Prostate gland (tissue), 2 donors: Measurements from ENCODE around the gene CLRN1. TPM values are rescaled to one million over a fixed set of nuclear protein-coding genes. Genes with fewer than 3 reads are reported as not detected.
A peak's percentile ranks its signal among the peaks of the same experiment; 100 is the strongest.

Source experiments
- DNase-seq: peaks from one replicate; pipeline ENCODE4 v3.0.0-alpha.2; 2019; ENCODE audit warnings: low spot score
- H3K27ac ChIP-seq, 2 donors: fragments of 200-600 bp; sonication (generic); 2 replicates each; pipeline ENCODE4 v1.5.1; 2017 to 2019
- H3K27me3 ChIP-seq: fragments of 200-600 bp; sonication (generic); replicated peaks from 2 replicates; pipeline ENCODE4 v1.5.1; 2019; ENCODE audit not compliant: insufficient read depth
- H3K36me3 ChIP-seq, 2 donors: fragments of 200-600 bp; sonication (generic); 1 replicate in 1 of 2; 2 replicates in 1 of 2; pipeline versions ENCODE4 v1.5.1 to v1.8.1; 2017 to 2019
- H3K4me1 ChIP-seq: fragments of 200-600 bp; sonication (generic); replicated peaks from 2 replicates; pipeline ENCODE4 v1.5.1; 2019
- H3K4me3 ChIP-seq, 2 donors: fragments of 200-600 bp; sonication (generic); 2 replicates each; pipeline ENCODE4 v1.5.1; 2017 to 2019
- H3K9me3 ChIP-seq: fragments of 200-600 bp; sonication (generic); 2 replicates; pipeline ENCODE4 v1.5.1; 2017
- CTCF ChIP-seq, 4 experiments: fragments of 200-600 bp in 2 of 4; fragments of 450-650 bp in 2 of 4; sonication (generic) in 2 of 4; IDR thresholded peaks; 1 replicate in 3 of 4; 2 replicates in 1 of 4; pipeline ENCODE4 v1.5.1; 2016 to 2019; ENCODE audit warnings: antibody characterized with exemption in 4 of 4, mild to moderate bottlenecking in 2 of 4, moderate library complexity in 2 of 4
- POLR2A ChIP-seq: fragments of 450-650 bp; IDR thresholded peaks from one replicate; pipeline ENCODE4 v1.6.1; 2016; ENCODE audit warnings: antibody characterized with exemption, mild to moderate bottlenecking
- POLR2AphosphoS5 ChIP-seq: sonication (generic); formaldehyde crosslinking; IDR thresholded peaks from one replicate; pipeline ENCODE4 v1.6.1; 2017; ENCODE audit warnings: antibody characterized with exemption
- WGBS: methylation state at CpG from one replicate; pipeline ENCODE4 v1.1.5; 2018; 5-methylcytosine and 5-hydroxymethylcytosine counted together
- intact Hi-C: fragments of 100-400 bp; cut with DNase I; formaldehyde crosslinking; loops from one replicate; pipeline ENCODE4 v1.14.2; 2022
- total RNA-seq, 2 donors: library from RNA; depleted of rRNA; stranded (reverse); fragments of >200 nt; gene quantifications; one replicate each; pipeline ENCODE4 v1.1.0, GENCODE V29; 2016

Gene CLRN1
- total RNA-seq, 2 donors from 2014 or later = 0.23 TPM; not detected in 1

DNA sequence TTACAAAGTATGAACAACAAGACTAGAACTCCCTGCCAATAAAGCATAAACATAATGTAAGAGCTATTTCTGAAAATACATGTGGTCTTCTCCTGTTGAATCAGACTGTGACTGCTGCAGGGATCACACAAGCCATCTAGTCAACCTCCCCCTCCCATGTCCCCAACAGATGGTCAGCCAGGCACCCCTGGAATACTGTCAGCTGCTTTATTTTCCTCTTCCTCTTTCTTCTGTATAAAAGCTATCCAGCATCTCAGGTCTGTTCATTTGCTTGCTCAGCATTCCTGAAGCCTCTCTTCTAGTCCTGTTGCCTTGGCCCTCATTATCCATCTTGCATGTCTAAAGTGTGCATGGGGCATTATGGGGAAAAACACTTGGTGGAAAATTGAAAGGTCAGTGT, 60.8 kb downstream of the CLRN1 start:
- intact Hi-C loops = no loop called here
- TF ChIP-seq POLR2AphosphoS5 (no peak), CTCF (IDR thresholded peaks at IDR 0.05) (no peak), POLR2A (no peak)
- H3K27ac ChIP-seq = no peak overlapping the region
- no peak overlapping the region for H3K4me3 ChIP-seq
- no peaks in the 10 kb centered on the region for H3K27me3 ChIP-seq
- no peaks in the 10 kb centered on the region for H3K4me1 ChIP-seq
- H3K9me3 ChIP-seq = no peaks in the 10 kb centered on the region
- no peaks in the 10 kb centered on the region for H3K36me3 ChIP-seq
- no peak for DNase-seq

GRCh38 chr3:150906461-150906860, 66.1 kb downstream of the CLRN1 start:
- DNase-seq = no peak
- intact Hi-C loops = no loop called here
- H3K4me1 ChIP-seq = no peaks in the 10 kb centered on the region
- H3K27me3 ChIP-seq = no peaks in the 10 kb centered on the region
- TF ChIP-seq POLR2A (no peak), POLR2AphosphoS5 (no peak), CTCF (IDR thresholded peaks at IDR 0.05) (no peak)
- H3K9me3 ChIP-seq = no peaks in the 10 kb centered on the region
- H3K4me3 ChIP-seq = no peak overlapping the region
- WGBS = 81% methylated on average over 1 of the region's 1 CpG
- H3K36me3 ChIP-seq = no peaks in the 10 kb centered on the region
- H3K27ac ChIP-seq = no peak overlapping the region

- H3K36me3 ChIP-seq = no peaks in the 10 kb centered on the region
- WGBS = 19% methylated on average over 1 of the region's 1 CpG
- no peaks in the 10 kb centered on the region for H3K27me3 ChIP-seq
- H3K27ac ChIP-seq = no peak overlapping the region
- intact Hi-C loops = no loop called here
- TF ChIP-seq POLR2AphosphoS5 (peak; percentile 53), CTCF (IDR thresholded peaks at IDR 0.05) (no peak), POLR2A (no peak)
- no peak overlapping the region for H3K4me3 ChIP-seq
- H3K9me3 ChIP-seq = no peaks in the 10 kb centered on the region
- DNase-seq = no peak
- H3K4me1 ChIP-seq = no peaks in the 10 kb centered on the region
These were observed 66.8 kb downstream of the CLRN1 start for GRCh38 chr3:150905746-150906145.

GRCh38 chr3:150905339-150905738, 67.2 kb downstream of the CLRN1 start, which contains the start of gene MINDY4B:
Gene MINDY4B, minus strand, starts transcription at chr3:150905439. Its CDS starts 0 bp downstream, at chr3:150905439.
- no peak within 1 kb of the TSS for H3K27ac ChIP-seq
- intact Hi-C loops = no loop called here
- no peaks in the 10 kb centered on the region for H3K9me3 ChIP-seq
- H3K4me1 ChIP-seq = no peaks in the 10 kb centered on the region
- no peak for DNase-seq
- H3K36me3 ChIP-seq = no peaks in the 10 kb centered on the region
- TF ChIP-seq POLR2A = no peak
- no peak for TF ChIP-seq POLR2AphosphoS5
- no peak for TF ChIP-seq CTCF (IDR thresholded peaks at IDR 0.05)
- WGBS = 75% methylated on average over 4 of the region's 4 CpGs
- H3K4me3 ChIP-seq = no peak within 1 kb of the TSS
- no peaks in the 10 kb centered on the region for H3K27me3 ChIP-seq

DNA sequence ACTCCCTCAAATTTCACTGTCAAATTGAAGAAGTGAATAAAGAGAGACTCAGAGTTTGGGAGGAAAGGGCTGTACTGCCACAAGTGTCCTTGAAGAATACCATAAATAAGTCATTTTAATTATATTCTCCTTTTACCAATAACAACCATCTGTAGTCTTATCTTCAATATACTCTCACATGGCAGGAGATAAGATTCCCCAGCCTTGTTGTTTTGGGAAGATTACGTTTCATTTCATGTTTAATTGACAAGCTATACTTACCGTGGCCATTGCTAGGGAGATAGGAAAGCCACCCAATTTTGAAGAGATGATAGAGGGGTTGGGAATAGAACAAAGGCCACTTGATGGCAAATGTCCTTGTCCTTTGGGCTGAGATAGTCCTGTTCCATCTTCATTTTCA, 69.5 kb downstream of the CLRN1 start:
- intact Hi-C loops = no loop called here
- WGBS = 77% methylated on average over 2 of the region's 2 CpGs

More for the DNA sequence above, 69.5 kb downstream of the CLRN1 start:
- no peaks in the 10 kb centered on the region for H3K4me1 ChIP-seq
- H3K27ac ChIP-seq = no peak overlapping the region
- DNase-seq = no peak
- no peak overlapping the region for H3K4me3 ChIP-seq
- H3K9me3 ChIP-seq = no peaks in the 10 kb centered on the region
- TF ChIP-seq CTCF (IDR thresholded peaks at IDR 0.05) = no peak
- no peaks in the 10 kb centered on the region for H3K27me3 ChIP-seq
- H3K36me3 ChIP-seq = no peaks in the 10 kb centered on the region
